Liver (tissue), 9 donors: ENCODE data around the gene ARSK. TPM values are rescaled to one million over a fixed set of nuclear protein-coding genes. Genes with fewer than 3 reads are reported as not detected.

Source experiments
- DNase-seq: peaks from one replicate; pipeline ENCODE4 v3.0.0-alpha.2; 2017; ENCODE audit warnings: low spot score
- H3K27ac ChIP-seq, 2 donors: one replicate each; pipeline ENCODE4 v1.7.0; 2013; ENCODE audit warnings: inconsistent platforms in 2 of 2, low read length in 2 of 2, control low read depth in 1 of 2, low read depth in 1 of 2, mild to moderate bottlenecking in 1 of 2
- H3K27me3 ChIP-seq, 4 donors: one replicate each; pipeline versions ENCODE4 v1.6.1 to v1.7.0; 2013; ENCODE audit warnings: low read length in 3 of 4, inconsistent platforms in 1 of 4, mild to moderate bottlenecking in 1 of 4, moderate library complexity in 1 of 4; ENCODE audit not compliant: control insufficient read depth in 4 of 4, insufficient read depth in 4 of 4
- H3K36me3 ChIP-seq, 4 donors: one replicate each; pipeline versions ENCODE4 v1.6.1 to v1.7.0; 2013; ENCODE audit warnings: low read length in 3 of 4, mild to moderate bottlenecking in 3 of 4, low read depth in 1 of 4, moderate library complexity in 1 of 4; ENCODE audit not compliant: control insufficient read depth in 4 of 4, insufficient read depth in 3 of 4
- H3K4me1 ChIP-seq, 4 donors: one replicate each; pipeline versions ENCODE4 v1.6.1 to v1.7.0; 2013; ENCODE audit warnings: low read length in 3 of 4, mild to moderate bottlenecking in 3 of 4, moderate library complexity in 1 of 4; ENCODE audit not compliant: control insufficient read depth in 4 of 4, insufficient read depth in 4 of 4
- H3K4me3 ChIP-seq, 3 donors: one replicate each; pipeline versions ENCODE4 v1.6.1 to v1.7.0; 2013; ENCODE audit warnings: low read length in 3 of 3, control low read depth in 1 of 3, low read depth in 1 of 3, mild to moderate bottlenecking in 1 of 3
- H3K9ac ChIP-seq, 2 donors: one replicate each; pipeline ENCODE4 v1.7.0; 2013; ENCODE audit warnings: low read length in 2 of 2, mild to moderate bottlenecking in 2 of 2, moderate library complexity in 2 of 2, control low read depth in 1 of 2, low read depth in 1 of 2
- H3K9me3 ChIP-seq, 4 donors: one replicate each; pipeline versions ENCODE4 v1.6.1 to v1.7.0; 2013; ENCODE audit warnings: low read length in 3 of 4; ENCODE audit not compliant: control insufficient read depth in 4 of 4
- CTCF ChIP-seq: fragments of 150-350 bp; IDR thresholded peaks from 2 replicates; pipeline ENCODE4 v1.5.1; 2017; ENCODE audit warnings: improper control_type of control experiment, low read depth, low read length; ENCODE audit not compliant: missing input control
- EGR1 ChIP-seq, 2 donors: IDR thresholded peaks; 2 replicates each; pipeline ENCODE4 v1.6.1; 2016 to 2018; ENCODE audit warnings: antibody characterized with exemption in 2 of 2, low read depth in 2 of 2
- FOXA1 ChIP-seq: IDR thresholded peaks from 2 replicates; pipeline ENCODE4 v1.6.1; 2016; ENCODE audit warnings: antibody characterized with exemption
- FOXA2 ChIP-seq: IDR thresholded peaks from 2 replicates; pipeline ENCODE4 v1.6.1; 2016; ENCODE audit warnings: antibody characterized with exemption
- GABPA ChIP-seq, 2 donors: IDR thresholded peaks in 1 of 2; conservative IDR thresholded peaks in 1 of 2; 2 replicates each; pipeline ENCODE4 v1.6.1; 2016; ENCODE audit warnings: antibody characterized with exemption in 2 of 2, mild to moderate bottlenecking in 1 of 2, moderate library complexity in 1 of 2
- HNF4A ChIP-seq, 2 donors: conservative IDR thresholded peaks; 2 replicates each; pipeline ENCODE4 v1.6.1; 2016; ENCODE audit warnings: antibody characterized with exemption in 2 of 2, mild to moderate bottlenecking in 2 of 2
- JUND ChIP-seq, 2 donors: IDR thresholded peaks; 2 replicates each; pipeline ENCODE4 v1.6.1; 2016; ENCODE audit warnings: antibody characterized with exemption in 2 of 2
- MAX ChIP-seq: IDR thresholded peaks from 2 replicates; pipeline ENCODE4 v1.6.1; 2016; ENCODE audit warnings: antibody characterized with exemption
- NR2F2 ChIP-seq: IDR thresholded peaks from 2 replicates; pipeline ENCODE4 v1.6.1; 2016; ENCODE audit warnings: antibody characterized with exemption
- RAD21 ChIP-seq, 2 donors: IDR thresholded peaks; 2 replicates each; pipeline ENCODE4 v1.6.1; 2016; ENCODE audit warnings: antibody characterized with exemption in 2 of 2, mild to moderate bottlenecking in 2 of 2
- RXRA ChIP-seq, 2 donors: IDR thresholded peaks; 2 replicates each; pipeline ENCODE4 v1.6.1; 2017 to 2018; ENCODE audit warnings: antibody characterized with exemption in 2 of 2, mild to moderate bottlenecking in 1 of 2
- SP1 ChIP-seq: IDR thresholded peaks from 2 replicates; pipeline ENCODE4 v1.6.1; 2018; ENCODE audit warnings: antibody characterized with exemption, mild to moderate bottlenecking
- YY1 ChIP-seq: IDR thresholded peaks from 2 replicates; pipeline ENCODE4 v1.6.1; 2016; ENCODE audit warnings: antibody characterized with exemption, mild to moderate bottlenecking
- WGBS: extraction: QIAGEN DNeasy Blood & Tissue Kit; methylation state at CpG from one replicate; pipeline ENCODE4 v1.1.7; 2013; 5-methylcytosine and 5-hydroxymethylcytosine counted together
- polyA plus RNA-seq, 2 donors: library from polyadenylated mRNA; stranded (reverse) in 1 of 2; unstranded in 1 of 2; fragments of 200-250 nt in 1 of 2; fragments of >200 nt in 1 of 2; fragmentation: Nextera tagmentation in 1 of 2; extraction: Ambion mirVana in 1 of 2; gene quantifications; one replicate each; pipeline versions ENCODE4 v1.2.1 to v1.2.3, GENCODE V29; 2013 to 2015
- total RNA-seq, 2 donors: library from RNA; depleted of rRNA; stranded (reverse); fragments of >200 nt; gene quantifications; one replicate each; pipeline ENCODE4 v1.2.3, GENCODE V29; 2014
- TF ChIP-seq, protein P1 (sequence below): IDR thresholded peaks from 2 replicates; pipeline ENCODE4 v1.6.1; 2016; ENCODE audit warnings: antibody characterized with exemption
- TF ChIP-seq, protein P2 (sequence below): IDR thresholded peaks from 2 replicates; pipeline ENCODE4 v1.6.1; 2016; ENCODE audit warnings: antibody characterized with exemption
- TF ChIP-seq, protein P3 (sequence below): IDR thresholded peaks from 2 replicates; pipeline ENCODE4 v1.6.1; 2016; ENCODE audit warnings: antibody characterized with exemption, mild to moderate bottlenecking
- donor health status: healthy.
- donor health status: healthy.
- donor health status: healthy.
- donor health status: healthy.
- donor health status: healthy.

ARSK gene
- total and polyA plus RNA-seq, 4 donors = 2.4 to 6.8 (median 3.3) TPM

DNA sequence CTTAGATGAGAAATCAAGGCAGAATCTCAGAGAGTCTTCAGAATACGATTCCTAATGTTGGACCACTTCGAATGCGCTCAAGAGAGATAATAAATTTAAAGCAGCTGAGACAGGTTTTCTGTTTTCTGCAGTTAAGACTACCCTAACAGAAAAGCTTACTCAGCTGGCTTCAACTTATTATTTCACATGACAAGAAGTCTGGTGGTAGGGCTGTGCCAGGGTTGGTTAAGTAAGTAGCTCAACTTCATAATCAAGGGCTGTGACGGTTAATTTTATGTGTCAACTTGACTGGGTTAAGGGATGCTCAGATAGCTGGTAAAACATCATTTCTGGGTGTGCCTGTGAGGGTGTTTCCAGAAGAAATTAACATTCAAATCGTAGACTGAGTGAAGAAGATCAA lies 68.8 kb downstream of the ARSK start:
- H3K27ac ChIP-seq = no peak overlapping the region
- no peak for DNase-seq
- no peaks in the 10 kb centered on the region for H3K36me3 ChIP-seq
- H3K4me1 ChIP-seq = peaks cover 4 to 26% (median 17%) of the 10 kb centered on the region in 4 donors
- WGBS = 95% methylated on average over 5 of the region's 5 CpGs
- H3K27me3 ChIP-seq = no peaks in the 10 kb centered on the region
- no peak overlapping the region for H3K4me3 ChIP-seq
- TF ChIP-seq YY1 = no peak
- no peak for TF ChIP-seq CTCF
- TF ChIP-seq, protein P1, sequence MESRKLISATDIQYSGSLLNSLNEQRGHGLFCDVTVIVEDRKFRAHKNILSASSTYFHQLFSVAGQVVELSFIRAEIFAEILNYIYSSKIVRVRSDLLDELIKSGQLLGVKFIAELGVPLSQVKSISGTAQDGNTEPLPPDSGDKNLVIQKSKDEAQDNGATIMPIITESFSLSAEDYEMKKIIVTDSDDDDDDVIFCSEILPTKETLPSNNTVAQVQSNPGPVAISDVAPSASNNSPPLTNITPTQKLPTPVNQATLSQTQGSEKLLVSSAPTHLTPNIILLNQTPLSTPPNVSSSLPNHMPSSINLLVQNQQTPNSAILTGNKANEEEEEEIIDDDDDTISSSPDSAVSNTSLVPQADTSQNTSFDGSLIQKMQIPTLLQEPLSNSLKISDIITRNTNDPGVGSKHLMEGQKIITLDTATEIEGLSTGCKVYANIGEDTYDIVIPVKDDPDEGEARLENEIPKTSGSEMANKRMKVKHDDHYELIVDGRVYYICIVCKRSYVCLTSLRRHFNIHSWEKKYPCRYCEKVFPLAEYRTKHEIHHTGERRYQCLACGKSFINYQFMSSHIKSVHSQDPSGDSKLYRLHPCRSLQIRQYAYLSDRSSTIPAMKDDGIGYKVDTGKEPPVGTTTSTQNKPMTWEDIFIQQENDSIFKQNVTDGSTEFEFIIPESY = no peak
- TF ChIP-seq EGR1 (IDR thresholded peaks at IDR 0.05; ENCODE audit: low read depth in 2 of 2) = no peak
- TF ChIP-seq GABPA (IDR thresholded peaks at IDR 0.05 in 1 of 2, conservative IDR thresholded peaks at IDR 0.05 in 1 of 2) = no peak
- no peak for TF ChIP-seq MAX
- TF ChIP-seq NR2F2 = no peak
- no peak for TF ChIP-seq RAD21 (IDR thresholded peaks at IDR 0.05)
- no peak for TF ChIP-seq RXRA (IDR thresholded peaks at IDR 0.05)
- no peak for TF ChIP-seq FOXA1
- TF ChIP-seq, protein P2, sequence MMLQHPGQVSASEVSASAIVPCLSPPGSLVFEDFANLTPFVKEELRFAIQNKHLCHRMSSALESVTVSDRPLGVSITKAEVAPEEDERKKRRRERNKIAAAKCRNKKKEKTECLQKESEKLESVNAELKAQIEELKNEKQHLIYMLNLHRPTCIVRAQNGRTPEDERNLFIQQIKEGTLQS = no peak
- TF ChIP-seq, protein P3, sequence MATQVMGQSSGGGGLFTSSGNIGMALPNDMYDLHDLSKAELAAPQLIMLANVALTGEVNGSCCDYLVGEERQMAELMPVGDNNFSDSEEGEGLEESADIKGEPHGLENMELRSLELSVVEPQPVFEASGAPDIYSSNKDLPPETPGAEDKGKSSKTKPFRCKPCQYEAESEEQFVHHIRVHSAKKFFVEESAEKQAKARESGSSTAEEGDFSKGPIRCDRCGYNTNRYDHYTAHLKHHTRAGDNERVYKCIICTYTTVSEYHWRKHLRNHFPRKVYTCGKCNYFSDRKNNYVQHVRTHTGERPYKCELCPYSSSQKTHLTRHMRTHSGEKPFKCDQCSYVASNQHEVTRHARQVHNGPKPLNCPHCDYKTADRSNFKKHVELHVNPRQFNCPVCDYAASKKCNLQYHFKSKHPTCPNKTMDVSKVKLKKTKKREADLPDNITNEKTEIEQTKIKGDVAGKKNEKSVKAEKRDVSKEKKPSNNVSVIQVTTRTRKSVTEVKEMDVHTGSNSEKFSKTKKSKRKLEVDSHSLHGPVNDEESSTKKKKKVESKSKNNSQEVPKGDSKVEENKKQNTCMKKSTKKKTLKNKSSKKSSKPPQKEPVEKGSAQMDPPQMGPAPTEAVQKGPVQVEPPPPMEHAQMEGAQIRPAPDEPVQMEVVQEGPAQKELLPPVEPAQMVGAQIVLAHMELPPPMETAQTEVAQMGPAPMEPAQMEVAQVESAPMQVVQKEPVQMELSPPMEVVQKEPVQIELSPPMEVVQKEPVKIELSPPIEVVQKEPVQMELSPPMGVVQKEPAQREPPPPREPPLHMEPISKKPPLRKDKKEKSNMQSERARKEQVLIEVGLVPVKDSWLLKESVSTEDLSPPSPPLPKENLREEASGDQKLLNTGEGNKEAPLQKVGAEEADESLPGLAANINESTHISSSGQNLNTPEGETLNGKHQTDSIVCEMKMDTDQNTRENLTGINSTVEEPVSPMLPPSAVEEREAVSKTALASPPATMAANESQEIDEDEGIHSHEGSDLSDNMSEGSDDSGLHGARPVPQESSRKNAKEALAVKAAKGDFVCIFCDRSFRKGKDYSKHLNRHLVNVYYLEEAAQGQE = no peak
- TF ChIP-seq HNF4A (conservative IDR thresholded peaks at IDR 0.05) = no peak
- no peak overlapping the region for H3K9ac ChIP-seq
- H3K9me3 ChIP-seq = no peaks in the 10 kb centered on the region

DNA sequence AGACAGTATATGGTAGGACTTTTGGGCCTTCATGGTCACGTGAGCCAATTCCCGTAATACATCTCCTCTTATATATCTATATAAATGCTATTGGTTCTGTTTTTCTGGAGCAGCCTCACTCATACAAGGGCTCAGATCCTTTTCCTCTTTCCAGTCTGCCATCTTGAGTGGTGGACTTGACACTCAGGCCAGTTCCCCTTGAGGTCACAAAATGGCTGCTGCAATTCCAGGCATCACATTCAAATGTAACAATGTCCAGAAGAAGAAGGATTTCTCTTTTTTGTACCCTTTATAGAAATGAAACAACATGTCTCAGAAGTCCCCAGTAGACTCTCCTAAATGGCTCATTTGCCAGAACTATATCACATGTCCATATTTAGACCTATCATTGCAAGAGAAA lies 69.5 kb downstream of the ARSK start:
- DNase-seq = no peak
- Histone ChIP-seq H3K4me1 (peaks cover 4 to 26% (median 17%) of the 10 kb centered on the region in 4 donors), H3K36me3 (no peaks in the 10 kb centered on the region), H3K9ac (no peak overlapping the region), H3K4me3 (no peak overlapping the region), H3K27me3 (no peaks in the 10 kb centered on the region), H3K27ac (no peak overlapping the region), H3K9me3 (no peaks in the 10 kb centered on the region)
- 97% methylated on average over 2 of the region's 2 CpGs for WGBS
- TF ChIP-seq, protein P3 = no peak
- TF ChIP-seq NR2F2 = no peak
- no peak for TF ChIP-seq EGR1 (IDR thresholded peaks at IDR 0.05; ENCODE audit: low read depth in 2 of 2)
- TF ChIP-seq RXRA (IDR thresholded peaks at IDR 0.05) = no peak
- no peak for TF ChIP-seq JUND (IDR thresholded peaks at IDR 0.05)
- TF ChIP-seq HNF4A (conservative IDR thresholded peaks at IDR 0.05) = no peak
- no peak for TF ChIP-seq SP1
- no peak for TF ChIP-seq CTCF
- TF ChIP-seq FOXA1 = no peak
- TF ChIP-seq FOXA2 = no peak
- TF ChIP-seq, protein P2 = no peak
- TF ChIP-seq MAX = no peak
- TF ChIP-seq GABPA (IDR thresholded peaks at IDR 0.05 in 1 of 2, conservative IDR thresholded peaks at IDR 0.05 in 1 of 2) = no peak
